ENCODE results near the gene DDRGK1.
"Not testable (repeated sequence)": the region's sequence is repeated elsewhere in the genome, so short reads cannot be mapped to it uniquely, and the experiment has no call there.

The DDRGK1 gene

DNA sequence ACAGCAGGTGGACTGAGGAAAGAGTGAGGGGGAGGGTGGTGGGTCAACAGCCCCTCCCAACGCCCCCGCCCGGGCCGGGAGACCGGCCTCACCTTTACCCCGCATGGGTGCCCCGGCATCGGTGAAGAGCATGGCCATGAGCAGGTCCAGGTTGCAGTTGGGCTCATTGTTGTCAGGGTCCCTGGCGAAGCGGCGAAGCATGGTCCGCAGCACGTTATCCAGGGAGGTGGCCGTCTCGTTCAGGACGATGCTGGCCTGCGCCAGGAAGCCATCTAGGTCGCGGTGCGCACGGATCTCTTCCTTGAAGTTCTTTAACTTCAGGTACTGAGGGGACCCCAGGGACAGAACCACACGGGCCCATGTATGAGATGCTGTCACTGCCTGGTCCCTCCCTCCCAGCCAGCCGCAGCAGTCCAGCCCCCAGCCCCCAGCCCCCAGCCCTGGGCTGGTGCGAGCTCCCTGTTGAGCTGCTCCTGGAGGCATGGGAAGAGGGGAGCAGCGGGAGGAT is 29.6 kb upstream of the DDRGK1 start:
- DNase-seq = no peak

DNA sequence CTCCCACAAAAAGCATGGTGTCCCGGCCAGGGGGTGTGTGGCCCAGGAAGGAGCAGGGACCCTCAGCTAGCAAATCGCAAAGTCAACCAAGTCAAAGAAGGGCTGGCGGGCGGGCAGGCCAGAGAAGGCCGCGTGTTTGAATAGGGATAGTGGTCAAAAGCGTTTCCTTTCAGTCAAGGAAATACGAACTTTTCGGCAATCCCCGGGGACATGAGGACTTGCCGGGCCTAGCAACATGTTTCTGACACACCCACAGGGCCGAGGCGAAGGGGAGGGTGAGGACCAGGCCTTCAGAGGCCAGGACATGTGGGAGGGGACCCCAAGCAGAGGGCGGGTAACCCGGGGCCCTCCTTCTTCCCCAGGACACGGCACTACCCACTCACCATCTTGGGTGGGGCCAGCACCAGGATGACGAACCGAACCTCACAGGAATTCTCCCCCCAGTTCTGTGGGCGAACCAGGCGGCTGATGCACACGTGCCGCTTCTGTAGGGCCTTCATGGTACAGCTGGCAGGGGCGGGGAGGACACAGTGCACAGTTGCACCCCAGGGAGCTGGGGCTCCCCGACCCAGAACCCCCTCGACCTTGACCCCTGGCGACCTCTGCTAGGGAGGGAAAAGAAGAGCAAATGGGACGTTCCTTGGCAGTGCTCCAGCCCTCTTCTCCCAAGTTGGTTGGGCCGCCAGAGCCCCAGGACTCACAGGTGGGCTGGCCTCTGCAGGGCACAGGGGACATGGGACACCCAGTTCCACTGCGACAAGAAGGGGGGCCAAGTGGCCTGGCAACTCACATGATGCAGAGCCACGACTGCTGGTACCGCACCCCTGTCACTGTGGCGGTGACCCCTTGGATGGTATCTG is 28.9 kb upstream of the DDRGK1 start:
- DNase-seq = no peak

DNA sequence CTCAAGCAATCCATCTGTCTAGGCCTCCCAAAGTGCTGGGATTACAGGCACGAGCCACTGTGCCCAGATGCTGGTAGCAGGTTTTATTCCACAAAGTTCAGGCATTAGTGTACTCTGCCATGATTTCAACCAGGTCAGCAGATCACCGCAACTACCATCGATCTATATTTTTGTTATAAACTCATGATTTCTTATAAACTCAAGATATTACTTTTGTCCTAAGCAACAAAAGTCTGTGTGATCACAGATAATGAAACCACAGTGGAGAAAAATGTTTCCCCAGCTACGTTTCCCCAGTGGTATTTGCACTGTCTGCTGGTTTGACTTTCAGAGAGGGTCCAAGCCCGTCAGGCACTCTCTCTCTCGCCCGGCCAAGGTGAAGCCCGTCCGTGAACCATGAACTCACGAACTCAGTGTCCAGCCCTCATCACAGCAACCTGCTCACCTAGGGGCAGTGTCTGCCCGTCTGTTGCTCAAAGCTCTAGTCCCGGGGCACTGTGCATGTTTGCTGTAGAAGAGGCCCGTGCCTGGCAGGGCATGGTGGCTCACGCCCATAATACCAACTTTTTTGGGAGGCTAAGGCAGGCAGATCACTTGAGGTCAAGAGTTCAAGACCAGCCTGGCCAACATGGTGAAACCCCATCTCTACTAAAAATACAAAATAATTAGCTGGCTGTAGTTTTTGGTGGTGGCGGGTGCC is 27.6 kb upstream of the DDRGK1 start:
- no peak for DNase-seq

DNA sequence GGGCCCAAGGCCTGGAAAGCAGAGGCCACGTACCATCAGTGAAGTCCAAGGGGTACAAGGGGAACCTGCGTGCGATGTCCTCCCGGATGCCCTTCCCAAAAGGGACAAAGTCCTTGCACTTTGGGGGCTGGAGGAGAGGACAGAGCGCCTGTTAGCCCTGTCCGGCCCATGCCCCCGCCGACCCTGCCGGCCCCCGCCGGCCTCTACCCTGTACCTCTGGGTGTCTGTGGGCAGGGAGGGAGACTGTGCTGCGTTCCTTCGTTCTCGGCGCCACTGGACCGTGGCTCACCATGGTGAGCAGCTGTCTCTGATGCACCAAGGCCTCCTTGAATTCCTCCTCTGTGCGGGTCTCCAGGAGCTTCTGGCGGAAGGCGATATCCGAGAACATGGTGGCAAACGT is 26.6 kb upstream of the DDRGK1 start:
- no peak for DNase-seq

DNA sequence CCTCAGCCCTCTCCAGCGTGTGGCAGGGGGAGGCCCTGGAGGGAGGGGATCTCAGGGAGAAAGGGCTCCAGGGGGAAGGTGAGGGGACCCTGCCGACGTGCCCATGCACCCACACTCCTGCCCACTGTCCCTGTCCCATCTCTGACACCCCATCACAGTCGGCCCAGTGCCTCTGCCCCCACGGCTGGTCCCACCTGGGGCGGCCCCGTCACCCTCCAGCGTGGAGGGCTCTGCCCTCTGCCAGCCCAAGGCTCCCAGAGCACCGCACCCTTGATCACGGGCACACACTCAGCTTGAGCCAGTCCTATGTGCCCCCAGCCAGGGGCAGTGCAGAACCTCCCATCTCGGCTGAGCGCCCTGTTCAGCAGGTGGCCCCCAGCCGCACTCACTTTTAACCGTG is 25.3 kb upstream of the DDRGK1 start:
- DNase-seq = no peak

DNA sequence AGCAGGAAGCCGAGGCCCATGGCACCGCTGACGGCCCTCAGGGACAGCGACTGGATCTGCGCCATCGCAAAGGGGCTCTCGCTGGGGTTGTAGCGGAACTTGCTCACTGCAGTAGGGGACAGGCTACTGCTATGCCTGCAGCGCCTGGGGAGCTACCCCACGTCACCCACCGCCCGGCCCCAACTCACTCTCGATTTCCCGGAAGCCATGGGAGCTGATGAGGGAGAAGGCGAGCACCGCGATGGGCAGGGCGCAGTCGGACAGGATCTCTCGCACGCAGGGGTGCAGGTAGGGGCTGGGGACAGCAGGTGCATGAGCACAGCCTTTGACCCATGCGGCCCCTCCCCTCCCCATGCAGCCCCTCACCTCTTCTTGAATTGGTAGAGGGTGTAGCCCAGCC is 24.7 kb upstream of the DDRGK1 start:
- DNase-seq = no peak

DNA sequence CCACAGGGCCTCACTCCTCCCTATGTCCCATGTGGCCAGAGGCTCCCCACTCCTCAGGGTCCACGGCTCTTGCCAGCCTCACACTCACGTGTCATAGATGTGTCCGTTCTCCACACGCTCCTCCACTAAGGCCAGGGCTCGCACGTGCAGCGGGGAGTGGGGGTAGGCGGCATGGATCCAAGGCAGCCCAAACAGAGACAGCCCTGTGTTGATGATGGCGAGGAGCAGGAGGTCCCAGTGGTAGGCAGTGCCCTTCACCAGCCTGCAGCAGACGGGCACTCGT is 24.2 kb upstream of the DDRGK1 start:
- DNase-seq = no peak

DNA sequence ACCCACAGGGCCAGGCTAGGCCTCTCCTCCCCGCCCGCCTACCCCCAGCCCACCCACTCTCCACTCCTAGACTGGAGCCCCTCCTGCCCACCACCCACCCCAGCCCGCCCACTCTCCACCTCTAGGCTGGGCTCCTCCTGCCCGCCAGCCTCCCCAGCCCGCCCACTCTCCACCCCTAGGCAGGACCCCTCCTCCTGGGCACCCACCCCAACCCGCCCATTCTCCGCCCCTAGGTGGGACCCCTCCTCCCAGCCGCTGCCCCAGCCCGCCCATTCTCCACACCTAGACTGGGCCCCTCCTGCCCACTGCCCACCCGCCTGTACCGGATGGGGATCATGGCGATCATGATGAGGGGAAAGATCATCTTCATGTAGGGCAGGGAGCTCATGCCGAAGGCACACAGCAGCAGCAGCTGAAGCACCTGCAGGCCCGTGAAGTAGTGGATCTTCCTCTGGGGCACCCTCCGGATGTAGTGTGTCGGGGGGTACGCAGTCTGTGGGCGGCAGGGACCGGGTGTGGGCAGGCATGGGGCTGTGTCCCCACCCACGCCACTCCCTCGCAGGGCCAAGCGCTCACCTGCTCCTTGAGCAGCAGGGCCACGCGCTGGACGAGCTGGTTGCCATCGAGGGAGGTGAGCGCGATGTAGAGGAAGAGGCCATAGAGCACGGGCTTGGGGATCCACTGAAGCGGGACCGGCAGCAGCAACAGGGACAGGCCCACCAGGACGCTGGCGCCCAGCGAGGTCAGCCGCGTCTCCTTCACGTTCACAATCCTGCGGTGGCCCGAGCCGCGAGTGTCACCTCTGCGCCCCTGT is 23.7 kb upstream of the DDRGK1 start:
- no peak for DNase-seq

DNA sequence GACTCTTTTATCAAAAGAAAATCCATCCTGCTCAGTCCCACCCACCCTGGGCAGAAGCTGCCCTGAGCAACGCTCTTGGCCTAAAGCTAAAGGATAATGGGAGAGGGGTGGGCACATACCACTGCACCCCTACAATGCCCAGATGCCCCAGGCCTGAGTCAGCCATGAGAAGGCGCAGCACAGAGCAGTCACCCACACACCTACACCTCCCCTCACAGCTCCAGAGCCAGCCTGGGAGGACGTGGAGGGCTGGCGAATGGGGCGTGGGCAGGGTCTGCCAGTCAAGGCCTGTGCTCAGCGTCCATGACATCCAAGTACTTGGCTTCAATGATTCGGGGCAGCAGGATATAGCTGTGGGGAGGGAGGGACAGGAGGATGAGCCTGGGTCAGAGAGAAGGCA is 23.0 kb upstream of the DDRGK1 start:
- DNase-seq = no peak

DNA sequence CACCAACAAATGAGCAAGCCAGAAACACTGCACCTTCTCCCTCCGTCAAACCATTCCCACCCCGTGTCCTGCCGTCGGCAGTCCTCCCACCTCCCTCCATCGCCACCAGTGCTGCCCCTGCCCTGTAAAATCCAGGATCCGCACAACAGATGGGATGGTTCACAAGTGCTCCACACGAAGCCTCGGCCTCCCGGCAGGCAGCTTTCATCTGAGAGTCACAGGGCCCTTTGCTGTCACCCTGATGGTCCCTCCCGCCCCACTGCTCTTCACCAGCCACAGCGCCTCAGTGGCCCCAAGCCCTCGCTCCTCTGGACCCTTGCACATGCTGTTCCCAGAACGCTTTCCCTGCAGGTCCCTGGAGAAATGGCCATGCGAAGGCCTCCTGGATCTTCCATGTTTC is 22.4 kb upstream of the DDRGK1 start:
- DNase-seq = no peak

DNA sequence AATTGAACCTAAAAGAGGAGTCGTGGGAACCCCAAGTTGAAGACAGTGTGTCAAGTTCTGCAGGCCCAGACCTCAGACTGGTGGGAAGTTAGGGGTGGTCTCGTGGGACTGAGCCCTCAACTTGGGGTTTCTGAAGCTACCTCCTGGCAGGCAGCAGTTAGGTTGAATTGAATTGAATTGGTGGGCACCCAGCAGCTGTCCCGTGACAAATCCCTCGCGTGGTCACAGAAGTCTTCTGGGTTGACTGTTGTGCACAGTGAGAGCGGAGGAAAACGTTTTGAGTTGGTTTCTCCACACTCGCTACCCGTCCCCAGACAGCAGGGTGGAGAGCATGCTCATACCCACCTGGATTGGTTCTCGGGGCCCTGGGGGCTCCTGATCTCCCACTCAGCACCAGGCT is 21.6 kb upstream of the DDRGK1 start:
- DNase-seq = no peak

DNA sequence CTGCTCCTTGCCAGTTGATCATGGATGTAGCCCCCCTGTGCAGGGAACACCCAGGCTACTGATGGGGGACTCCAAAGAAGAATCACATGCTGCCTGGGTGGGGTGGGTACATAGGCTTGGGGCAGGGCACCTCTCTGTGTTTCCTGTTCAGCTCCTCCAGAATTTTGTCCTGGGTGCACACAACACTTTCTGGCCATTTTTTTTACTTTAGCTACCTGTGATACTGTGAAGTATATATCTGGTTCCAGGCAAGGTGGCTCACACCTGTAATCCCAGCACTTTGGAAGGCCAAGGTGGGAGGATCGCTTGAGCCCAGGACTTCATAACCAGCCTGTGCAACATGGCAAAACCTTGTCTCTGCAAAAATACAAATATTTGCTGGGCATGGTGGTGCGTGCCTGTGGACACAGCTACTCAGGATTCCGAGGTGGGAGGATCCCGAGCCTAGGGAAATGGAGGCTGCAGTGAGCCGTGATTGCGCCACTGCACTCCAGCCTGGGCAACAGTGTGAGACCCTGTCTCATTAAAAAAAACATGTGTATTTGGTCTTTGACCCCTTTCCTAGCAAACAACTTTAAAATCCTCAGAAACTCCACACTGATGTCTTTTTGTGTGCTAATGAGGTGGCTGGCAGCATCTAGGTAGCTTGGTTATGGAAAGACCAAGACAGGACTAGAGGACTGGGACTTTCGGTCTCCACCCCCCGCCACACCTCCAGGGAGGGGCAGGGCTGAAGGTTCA is 20.4 kb upstream of the DDRGK1 start:
- no peak for DNase-seq

DNA sequence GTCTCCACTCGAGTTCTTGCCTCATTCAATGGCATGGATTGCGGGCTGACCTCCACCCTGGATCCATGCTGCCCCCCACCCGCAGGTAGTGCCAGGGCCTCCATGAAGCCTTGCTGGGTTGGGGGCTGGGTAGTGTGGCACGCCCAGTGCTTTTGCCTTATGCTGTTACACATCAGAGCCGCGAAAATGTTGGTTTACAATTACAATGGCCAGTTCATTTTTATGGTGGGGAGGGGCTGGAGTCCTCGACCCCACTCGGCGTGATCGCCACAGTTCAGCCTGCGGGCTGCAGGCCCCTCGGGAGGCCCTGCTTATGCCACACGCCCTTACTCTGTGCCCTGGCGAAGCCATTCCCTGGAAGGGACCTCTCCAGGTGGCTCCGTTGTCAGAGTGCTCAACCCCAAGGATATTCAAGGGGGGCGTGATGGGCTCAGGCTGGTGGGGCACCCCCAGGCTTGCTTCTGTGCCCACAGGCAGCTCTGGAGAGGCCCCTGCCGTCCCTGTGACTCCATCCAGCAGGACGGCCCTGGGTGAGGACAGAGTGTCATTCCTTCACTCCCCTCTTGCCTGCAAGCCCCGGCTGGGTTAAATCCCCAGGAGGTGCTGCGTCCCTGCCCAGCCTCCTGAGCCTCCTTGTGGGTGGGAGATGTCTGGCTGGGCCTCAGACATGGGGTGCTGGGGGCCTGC is 19.7 kb upstream of the DDRGK1 start:
- DNase-seq = no peak

DNA sequence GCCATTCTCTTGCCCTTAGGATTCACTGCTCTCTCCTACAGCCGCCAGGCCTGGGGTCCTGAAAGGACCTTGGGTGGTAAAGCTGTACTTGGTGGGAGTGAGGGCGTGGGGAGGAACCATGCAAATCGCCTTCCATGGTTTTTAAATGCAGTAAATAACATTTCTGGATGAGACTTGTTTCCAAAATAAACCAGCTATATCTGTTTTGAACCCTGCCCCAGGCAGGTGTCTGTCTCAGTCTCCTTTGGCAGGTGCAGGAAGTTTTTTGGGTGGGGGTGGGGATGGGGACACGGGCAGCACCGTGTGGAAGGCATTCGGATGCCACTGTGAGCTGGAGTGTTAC is 19.1 kb upstream of the DDRGK1 start:
- no peak for DNase-seq

DNA sequence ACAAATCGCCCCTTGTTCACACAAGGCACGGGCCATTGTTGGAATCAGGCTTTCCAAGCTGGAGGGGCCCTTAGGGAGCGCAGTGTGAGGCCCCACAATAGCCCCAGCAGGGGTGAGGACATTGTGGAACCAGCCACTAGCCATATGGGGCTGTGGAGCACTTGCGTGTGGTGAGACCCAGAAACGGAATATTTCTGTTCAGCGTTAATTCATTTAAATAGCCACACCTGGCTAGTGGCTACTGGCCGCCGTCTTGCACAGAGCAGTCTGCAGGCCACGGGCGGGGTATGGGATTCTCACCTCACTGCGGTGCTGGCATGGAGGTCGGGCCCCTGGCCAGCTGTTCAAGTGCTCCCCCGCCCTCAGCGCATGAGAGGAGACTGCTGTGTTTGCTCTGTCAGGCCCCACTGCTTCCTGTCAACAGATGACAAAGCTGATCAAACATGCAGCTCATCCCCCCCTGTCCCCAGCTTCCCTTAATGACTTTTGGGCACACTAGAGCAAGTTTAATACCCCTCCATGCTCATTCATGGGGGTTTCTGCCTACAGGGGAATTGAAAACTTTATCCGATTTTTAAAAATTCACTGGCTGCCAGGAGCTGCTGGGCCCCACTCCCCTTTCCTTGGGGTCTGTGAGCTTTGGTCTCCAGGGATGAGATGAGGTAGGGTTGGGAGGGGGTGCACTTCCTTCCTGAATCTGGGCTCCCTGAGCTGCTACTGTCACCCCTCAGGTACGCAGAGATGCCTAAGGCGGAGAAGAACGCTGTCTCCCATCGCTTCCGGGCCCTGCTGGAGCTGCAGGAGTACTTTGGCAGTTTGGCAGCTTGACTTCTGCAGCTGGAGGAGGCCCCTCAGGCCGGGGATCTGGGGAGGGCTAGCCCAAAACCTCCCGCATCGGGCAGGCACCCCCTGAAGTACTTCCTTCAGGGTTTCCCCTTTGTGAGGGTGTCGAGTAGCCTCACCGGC is 18.4 kb upstream of the DDRGK1 start:
- DNase-seq = no peak

DNA sequence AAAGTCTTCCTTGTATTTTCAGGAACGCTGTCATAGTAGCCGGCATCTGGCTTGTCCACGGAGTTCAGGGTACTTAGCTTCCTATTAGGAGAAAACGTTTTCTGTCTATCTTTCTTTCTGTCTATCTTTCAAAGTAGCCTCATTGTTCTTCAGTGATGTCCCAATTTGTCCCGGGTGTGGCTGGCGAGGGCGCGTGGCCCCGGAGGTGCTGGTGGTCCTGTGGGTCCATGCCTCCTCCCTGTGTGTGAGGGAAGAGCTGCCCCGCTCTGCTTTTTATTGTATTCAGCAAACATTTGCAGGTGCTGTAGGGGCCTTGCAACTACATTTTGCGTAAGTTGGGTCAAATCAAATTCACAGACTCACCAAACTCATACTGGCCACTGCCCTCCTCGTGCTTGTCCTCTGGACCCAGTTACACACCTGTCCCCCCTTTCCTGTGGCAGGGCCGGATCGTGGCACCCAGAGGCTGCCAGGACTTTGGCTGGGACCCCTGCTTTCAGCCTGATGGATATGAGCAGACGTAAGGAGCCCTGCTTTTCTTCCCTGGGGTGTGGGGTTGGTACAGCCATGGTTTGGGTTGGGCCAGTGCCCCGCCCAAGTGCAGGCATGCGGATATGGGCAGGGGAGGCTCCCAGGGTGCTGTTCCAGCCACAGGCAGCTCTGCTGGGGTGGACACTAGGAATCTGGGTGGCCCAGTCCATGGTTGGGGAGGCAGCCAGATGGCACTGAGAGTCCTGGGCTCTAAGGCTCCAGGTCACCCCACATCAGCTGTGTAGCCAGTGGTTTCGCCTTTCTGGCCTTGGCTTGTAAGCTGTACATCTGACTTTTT is 17.1 kb upstream of the DDRGK1 start:
- no peak for DNase-seq

DNA sequence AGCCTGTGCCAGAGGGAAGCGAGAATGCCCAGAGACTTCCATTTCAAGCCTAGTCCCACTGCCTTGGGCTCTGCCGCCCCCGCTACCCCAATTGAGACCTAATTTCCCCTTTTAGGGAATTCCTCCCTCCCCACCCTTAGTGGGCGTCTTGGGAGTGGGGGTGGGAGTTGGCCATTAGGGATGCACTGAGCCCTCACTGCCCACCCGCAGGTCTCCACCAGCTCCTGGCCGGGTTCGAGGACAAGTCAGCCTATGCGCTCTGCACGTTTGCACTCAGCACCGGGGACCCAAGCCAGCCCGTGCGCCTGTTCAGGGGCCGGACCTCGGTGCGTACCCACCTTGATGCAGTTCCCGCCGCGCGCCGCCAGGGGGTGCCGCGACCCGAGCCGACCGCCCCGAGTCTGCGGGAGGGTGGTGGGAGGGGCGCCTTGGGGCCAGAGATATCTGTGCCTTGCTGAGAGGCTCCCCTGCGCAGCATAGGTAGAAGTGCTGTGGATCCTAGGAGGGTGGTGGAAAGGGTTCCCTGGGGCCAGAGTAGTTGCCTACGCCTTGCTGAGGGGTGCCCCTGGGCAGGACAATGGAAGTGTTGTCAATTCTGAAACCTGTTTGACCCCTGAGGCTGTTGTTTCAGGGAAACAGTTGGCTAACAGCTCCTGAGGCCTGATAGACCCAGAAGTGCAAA is 14.0 kb upstream of the DDRGK1 start:
- DNase-seq = peak; percentile 75

DNA sequence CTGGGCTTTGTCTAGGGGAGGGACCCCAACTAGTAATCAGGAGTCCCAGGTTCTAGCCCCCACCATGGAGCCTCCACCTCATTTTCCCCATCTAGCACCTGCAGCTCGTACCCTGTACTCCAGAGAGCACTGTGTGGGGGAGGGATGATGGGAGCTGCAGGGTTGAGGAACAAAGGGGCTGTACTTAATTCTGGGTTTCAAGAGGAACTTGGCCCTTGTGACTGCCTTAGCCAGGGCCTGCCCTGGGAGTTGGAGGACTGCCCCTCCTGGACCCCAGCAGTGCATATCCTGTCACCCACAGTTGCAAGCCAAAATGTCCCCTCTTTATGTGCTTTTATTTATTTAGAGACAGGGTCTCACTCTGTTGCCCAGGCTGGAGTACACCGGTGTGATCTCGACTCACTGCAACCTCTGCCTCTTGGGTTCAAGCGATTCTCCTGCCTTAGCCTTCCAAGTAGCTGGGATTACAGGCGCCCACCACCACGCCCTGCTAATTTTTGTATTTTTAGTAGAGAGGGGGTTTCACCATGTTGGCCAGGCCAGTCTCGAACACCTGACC is 11.0 kb upstream of the DDRGK1 start:
- not testable (repeated sequence) for DNase-seq

DNA sequence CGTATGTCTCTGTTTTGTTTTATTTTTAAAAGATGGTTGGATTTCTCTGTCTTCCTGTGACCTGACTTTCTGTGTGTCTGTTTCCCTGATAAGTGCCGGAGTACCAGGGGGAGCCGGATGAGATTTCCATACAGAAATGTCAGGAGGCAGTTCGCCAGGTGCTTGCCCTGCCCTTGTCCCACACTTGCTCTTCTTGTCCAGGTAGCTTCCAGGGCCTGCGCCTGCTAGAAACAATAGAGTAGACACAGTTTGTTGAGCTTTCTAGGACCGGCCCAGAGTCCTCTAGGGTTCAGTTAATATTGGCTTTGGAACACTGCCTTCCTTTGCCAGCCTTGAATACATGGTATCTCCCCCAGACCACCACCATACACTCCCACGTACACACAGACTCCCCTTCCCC is 8.7 kb upstream of the DDRGK1 start:
- DNase-seq = no peak
